Muscle layer of duodenum (tissue), 2 donors: ENCODE data around the gene CA14.
"Not testable (repeated sequence)": the region's sequence is repeated elsewhere in the genome, so short reads cannot be mapped to it uniquely, and the experiment has no call there.

ENCODE experiments used
- H3K27ac ChIP-seq: one replicate; pipeline ENCODE4 v1.7.0; 2013; ENCODE audit warnings: mild to moderate bottlenecking, low read length
- H3K27me3 ChIP-seq: one replicate; pipeline ENCODE4 v1.7.0; 2013; ENCODE audit warnings: low read depth, mild to moderate bottlenecking, control low read depth, low read length
- H3K36me3 ChIP-seq, 2 donors: one replicate each; pipeline ENCODE4 v1.7.0; 2013; ENCODE audit warnings: low read length in 2 of 2, control low read depth in 1 of 2, mild to moderate bottlenecking in 1 of 2; ENCODE audit not compliant: insufficient read depth in 2 of 2, control insufficient read depth in 1 of 2
- H3K4me1 ChIP-seq, 2 donors: one replicate each; pipeline ENCODE4 v1.7.0; 2013; ENCODE audit warnings: low read length in 2 of 2, mild to moderate bottlenecking in 2 of 2, control low read depth in 1 of 2, moderate library complexity in 1 of 2; ENCODE audit not compliant: insufficient read depth in 2 of 2, control insufficient read depth in 1 of 2
- H3K4me3 ChIP-seq, 2 donors: one replicate each; pipeline ENCODE4 v1.7.0; 2013; ENCODE audit warnings: low read length in 2 of 2, low read depth in 1 of 2, mild to moderate bottlenecking in 1 of 2
- H3K9me3 ChIP-seq, 2 donors: one replicate each; pipeline ENCODE4 v1.7.0; 2013; ENCODE audit warnings: low read length in 2 of 2, control low read depth in 1 of 2, mild to moderate bottlenecking in 1 of 2; ENCODE audit not compliant: control insufficient read depth in 1 of 2
- donor health status: healthy.

CA14 gene

GRCh38 chr1:150237176-150237575 lies 20.4 kb upstream of the CA14 start:
- H3K27ac ChIP-seq, H3K9me3 ChIP-seq, H3K36me3 ChIP-seq, H3K27me3 ChIP-seq, H3K4me1 ChIP-seq: not testable (repeated sequence)
- peak overlapping the region in 1 of 2 donors; percentile 93 for H3K4me3 ChIP-seq

DNA sequence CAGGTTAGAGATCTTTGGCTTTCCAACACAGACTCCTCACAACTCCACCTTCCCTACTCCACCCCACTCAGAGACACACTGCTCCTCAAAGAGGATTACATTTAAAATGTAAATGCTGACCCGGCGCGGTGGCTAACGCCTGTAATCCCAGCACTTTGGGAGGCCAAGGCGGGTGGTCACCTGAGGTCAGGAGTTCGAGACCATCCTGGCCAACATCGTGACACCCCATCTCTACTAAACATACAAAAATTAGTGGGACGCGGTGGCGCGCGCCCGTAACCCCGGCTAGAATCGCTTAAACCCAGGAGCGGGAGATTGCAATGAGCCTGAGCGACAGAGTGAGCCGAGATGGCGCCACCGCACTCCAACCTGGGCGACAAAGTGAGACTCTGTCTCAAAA lies 19.8 kb upstream of the CA14 start:
- H3K9me3 ChIP-seq: no peaks in the 10 kb centered on the region
- no peak overlapping the region for H3K4me3 ChIP-seq
- H3K27me3 ChIP-seq: no peaks in the 10 kb centered on the region
- no peak overlapping the region for H3K27ac ChIP-seq
- peaks cover 0 to 6% of the 10 kb centered on the region in 2 donors for H3K4me1 ChIP-seq
- H3K36me3 ChIP-seq: no peaks in the 10 kb centered on the region

DNA sequence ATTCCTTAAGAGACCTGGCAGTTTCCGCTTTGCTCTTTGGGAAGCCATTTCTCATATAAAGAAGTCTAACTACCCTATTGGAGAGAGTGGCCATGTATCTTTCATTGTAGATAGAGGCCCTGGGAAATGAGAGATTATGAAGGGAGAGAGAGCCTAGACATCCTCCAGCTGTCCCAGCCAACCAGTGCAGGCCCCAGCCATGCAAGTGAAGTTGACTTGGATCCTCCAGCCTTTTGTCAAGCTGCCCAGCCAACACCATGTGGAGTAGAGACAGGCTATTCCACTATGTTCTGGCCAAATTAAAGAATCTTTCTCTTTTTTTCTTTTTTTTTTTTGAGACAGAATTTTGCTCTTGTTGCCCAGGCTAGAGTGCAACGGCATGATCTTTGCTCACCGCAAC lies 14.6 kb upstream of the CA14 start:
- Histone ChIP-seq H3K4me3 (no peak overlapping the region), H3K27ac (no peak overlapping the region), H3K36me3 (no peaks in the 10 kb centered on the region), H3K4me1 (no peaks in the 10 kb centered on the region), H3K9me3 (no peaks in the 10 kb centered on the region), H3K27me3 (no peaks in the 10 kb centered on the region)

- Histone ChIP-seq H3K4me1 (no peaks in the 10 kb centered on the region), H3K4me3 (no peak overlapping the region), H3K27ac (no peak overlapping the region), H3K27me3 (no peaks in the 10 kb centered on the region), H3K36me3 (no peaks in the 10 kb centered on the region), H3K9me3 (no peaks in the 10 kb centered on the region)
Observed at GRCh38 chr1:150249936-150250335, 7.6 kb upstream of the CA14 start.

DNA sequence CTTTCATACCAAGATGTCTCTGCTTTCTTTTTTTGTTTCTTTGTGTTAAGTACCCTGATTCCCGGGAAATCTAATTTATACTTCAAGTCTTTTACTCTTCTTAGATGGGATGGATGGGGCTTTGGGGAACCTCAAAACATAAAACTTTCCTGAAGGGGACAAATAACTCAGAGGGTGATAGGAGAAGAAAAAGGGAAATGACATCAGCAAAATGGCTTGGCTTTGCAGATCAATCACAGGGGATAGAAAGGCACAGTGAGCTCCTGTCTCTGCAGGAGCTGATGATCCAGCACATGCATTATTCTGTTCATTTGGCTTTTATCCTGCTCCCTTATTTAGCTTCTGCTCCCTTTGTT lies 1.4 kb upstream of the CA14 start:
- Histone ChIP-seq H3K4me1 (peaks cover 14 to 38% of the 10 kb centered on the region in 2 donors), H3K27ac (peak overlapping the region; percentile 10), H3K4me3 (peak overlapping the region; percentile 39 to 62)

GRCh38 chr1:150256554-150257341 lies 826 bp upstream of the CA14 start:
- H3K4me3 ChIP-seq: peak overlapping the region; percentile 39 to 62
- no peaks in the 10 kb centered on the region for H3K9me3 ChIP-seq
- H3K27ac ChIP-seq: peak overlapping the region; percentile 29
- H3K27me3 ChIP-seq: peaks cover 5% of the 10 kb centered on the region
- H3K36me3 ChIP-seq: no peaks in the 10 kb centered on the region
- peaks cover 14 to 38% of the 10 kb centered on the region in 2 donors for H3K4me1 ChIP-seq

More for the DNA sequence above, 1.4 kb upstream of the CA14 start:
- Histone ChIP-seq H3K9me3 (no peaks in the 10 kb centered on the region), H3K36me3 (no peaks in the 10 kb centered on the region), H3K27me3 (peaks cover 5% of the 10 kb centered on the region)

GRCh38 chr1:150259217-150259616 lies 1.6 kb downstream of the CA14 start:
- peak overlapping the region in 1 of 2 donors; percentile 50 for H3K4me3 ChIP-seq
- no peaks in the 10 kb centered on the region for H3K9me3 ChIP-seq
- H3K27me3 ChIP-seq: peaks cover 5% of the 10 kb centered on the region
- H3K27ac ChIP-seq: no peak overlapping the region
- peaks cover 14 to 38% of the 10 kb centered on the region in 2 donors for H3K4me1 ChIP-seq
- peaks cover 0 to 4% of the 10 kb centered on the region in 2 donors for H3K36me3 ChIP-seq

GRCh38 chr1:150259758-150260669 lies 2.4 kb downstream of the CA14 start:
- peak overlapping the region; percentile 46 for H3K27ac ChIP-seq
- H3K36me3 ChIP-seq: peaks cover 6 to 12% of the 10 kb centered on the region in 2 donors
- no peaks in the 10 kb centered on the region for H3K9me3 ChIP-seq
- peaks cover 5% of the 10 kb centered on the region for H3K27me3 ChIP-seq
- peaks cover 14 to 38% of the 10 kb centered on the region in 2 donors for H3K4me1 ChIP-seq
- no peak overlapping the region for H3K4me3 ChIP-seq

DNA sequence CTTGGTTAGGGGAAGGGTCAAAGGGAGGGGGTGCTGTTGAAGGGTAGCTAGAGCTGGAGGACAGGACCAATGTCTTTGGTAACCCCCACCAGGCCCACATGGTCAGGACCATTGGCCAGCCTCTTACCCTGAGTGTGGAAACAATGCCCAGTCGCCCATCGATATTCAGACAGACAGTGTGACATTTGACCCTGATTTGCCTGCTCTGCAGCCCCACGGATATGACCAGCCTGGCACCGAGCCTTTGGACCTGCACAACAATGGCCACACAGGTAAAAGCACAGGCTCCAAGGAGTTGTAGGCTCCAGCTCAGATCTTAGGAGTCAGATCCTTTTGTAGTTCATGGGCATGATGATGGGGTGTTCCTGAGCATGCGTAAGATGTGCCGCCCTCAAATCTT lies 3.8 kb downstream of the CA14 start:
- Histone ChIP-seq H3K4me3 (no peak overlapping the region), H3K36me3 (peaks cover 19 to 25% of the 10 kb centered on the region in 2 donors), H3K4me1 (peaks cover 10 to 34% of the 10 kb centered on the region in 2 donors), H3K9me3 (no peaks in the 10 kb centered on the region), H3K27ac (no peak overlapping the region), H3K27me3 (peaks cover 5% of the 10 kb centered on the region)

GRCh38 chr1:150262388-150263320 lies 5.1 kb downstream of the CA14 start:
- Histone ChIP-seq H3K36me3 (peaks cover 25 to 34% of the 10 kb centered on the region in 2 donors), H3K27me3 (no peaks in the 10 kb centered on the region), H3K4me3 (no peak overlapping the region), H3K9me3 (no peaks in the 10 kb centered on the region), H3K27ac (peak overlapping the region; percentile 20), H3K4me1 (peaks cover 10 to 31% of the 10 kb centered on the region in 2 donors)
